Adrenal gland (tissue), 5 donors: ENCODE measurements around the gene TMEM270.
"Not testable (repeated sequence)": the region's sequence is repeated elsewhere in the genome, so short reads cannot be mapped to it uniquely, and the experiment has no call there.

ENCODE experiments used
- CTCF ChIP-seq, 6 experiments: fragments of 450-650 bp in 4 of 6; fragments of 200-600 bp in 2 of 6; sonication (generic) in 1 of 6; IDR thresholded peaks; 1 replicate in 5 of 6; 2 replicates in 1 of 6; pipeline versions ENCODE4 v1.5.1 to v1.8.0; 2016 to 2021; ENCODE audit warnings: antibody characterized with exemption in 6 of 6, mild to moderate bottlenecking in 2 of 6, moderate library complexity in 1 of 6
- POLR2A ChIP-seq, 2 donors: fragments of 450-650 bp; IDR thresholded peaks; one replicate each; pipeline ENCODE4 v1.6.1; 2017; ENCODE audit warnings: antibody characterized with exemption in 2 of 2, mild to moderate bottlenecking in 2 of 2, moderate library complexity in 1 of 2
- donor health status: DM: no; HTN: no; CAD: no.

- TF ChIP-seq CTCF, POLR2A (IDR thresholded peaks at IDR 0.05): not testable (repeated sequence)
These were observed 15.2 kb upstream of the TMEM270 start for GRCh38 chr7:73845701-73846195.
